ENCODE data around the gene LSS.
"Not testable (repeated sequence)": the region's sequence is repeated elsewhere in the genome, so short reads cannot be mapped to it uniquely, and the experiment has no call there.

The LSS gene

GRCh38 chr21:46185716-46186115, 42.9 kb downstream of the LSS start:
- no peak for DNase-seq (ENCODE audit: low read depth)

- DNase-seq (ENCODE audit: low read depth): peak; percentile 89
Observed at GRCh38 chr21:46184625-46185555, 43.7 kb downstream of the LSS start.

- DNase-seq (ENCODE audit: low read depth): peak; percentile 41
Observed at GRCh38 chr21:46183910-46184624, 44.5 kb downstream of the LSS start, which contains the start of gene SPATC1L. Gene SPATC1L (minus strand): TSS chr21:46184459. CDS start chr21:46182816, 1,643 bp downstream.

- DNase-seq (ENCODE audit: low read depth): not testable (repeated sequence)
Observed at GRCh38 chr21:46183337-46183909, 45.2 kb downstream of the LSS start.

- no peak for DNase-seq (ENCODE audit: low read depth)
Observed at GRCh38 chr21:46182548-46183336, 45.8 kb downstream of the LSS start.

GRCh38 chr21:46181953-46182547, 46.5 kb downstream of the LSS start:
- DNase-seq (ENCODE audit: low read depth): no peak

- DNase-seq (ENCODE audit: low read depth): no peak
Observed at GRCh38 chr21:46181436-46181835, 47.1 kb downstream of the LSS start.

- no peak for DNase-seq (ENCODE audit: low read depth)
Observed at GRCh38 chr21:46180778-46181391, 47.7 kb downstream of the LSS start.

- no peak for DNase-seq (ENCODE audit: low read depth)
Observed at GRCh38 chr21:46180079-46180722, 48.4 kb downstream of the LSS start.

GRCh38 chr21:46179708-46180078, 48.9 kb downstream of the LSS start:
- no peak for DNase-seq (ENCODE audit: low read depth)

GRCh38 chr21:46178961-46179360, 49.6 kb downstream of the LSS start:
- no peak for DNase-seq (ENCODE audit: low read depth)

- DNase-seq (ENCODE audit: low read depth): not testable (repeated sequence)
Observed at GRCh38 chr21:46176443-46177129, 52.0 kb downstream of the LSS start.

- DNase-seq (ENCODE audit: low read depth): no peak
Observed at GRCh38 chr21:46173573-46173972, 55.0 kb downstream of the LSS start.

GRCh38 chr21:46172863-46173528, 55.6 kb downstream of the LSS start:
- no peak for DNase-seq (ENCODE audit: low read depth)

GRCh38 chr21:46171996-46172862, 56.3 kb downstream of the LSS start:
- no peak for DNase-seq (ENCODE audit: low read depth)

- DNase-seq (ENCODE audit: low read depth): no peak
Observed at GRCh38 chr21:46171585-46171984, 57.0 kb downstream of the LSS start.

- DNase-seq (ENCODE audit: low read depth): not testable (repeated sequence)
Observed at GRCh38 chr21:46170436-46171193, 58.0 kb downstream of the LSS start.

All from GM04504 (cell line).